GM19452 (cell line): ENCODE results near the gene PNPLA8.
"Not testable (repeated sequence)": the region's sequence is repeated elsewhere in the genome, so short reads cannot be mapped to it uniquely, and the experiment has no call there.

Experiments used
- ATAC-seq: cut with Tn5 transposase; IDR thresholded peaks from one replicate; pipeline ENCODE4 v1.9.1; 2021; ENCODE audit not compliant: unreplicated experiment

Gene PNPLA8

GRCh38 chr7:108529341-108529740 lies 3.4 kb upstream of the PNPLA8 start:
- no peak for ATAC-seq

- no peak for ATAC-seq
Measured at GRCh38 chr7:108528183-108528712, 2.3 kb upstream of the PNPLA8 start.

DNA sequence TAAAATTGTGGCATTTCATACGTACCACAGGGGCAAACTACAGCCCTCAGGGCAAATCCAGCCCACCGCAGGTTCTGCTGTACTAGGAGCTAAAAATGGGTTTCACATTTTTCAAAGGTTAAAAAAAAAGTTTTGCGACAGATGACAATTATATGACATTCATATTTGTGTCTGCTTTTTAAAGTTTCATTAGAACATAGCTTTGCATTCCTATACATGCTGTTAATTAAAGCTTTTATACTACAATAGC lies 758 bp upstream of the PNPLA8 start:
- ATAC-seq = no peak

DNA sequence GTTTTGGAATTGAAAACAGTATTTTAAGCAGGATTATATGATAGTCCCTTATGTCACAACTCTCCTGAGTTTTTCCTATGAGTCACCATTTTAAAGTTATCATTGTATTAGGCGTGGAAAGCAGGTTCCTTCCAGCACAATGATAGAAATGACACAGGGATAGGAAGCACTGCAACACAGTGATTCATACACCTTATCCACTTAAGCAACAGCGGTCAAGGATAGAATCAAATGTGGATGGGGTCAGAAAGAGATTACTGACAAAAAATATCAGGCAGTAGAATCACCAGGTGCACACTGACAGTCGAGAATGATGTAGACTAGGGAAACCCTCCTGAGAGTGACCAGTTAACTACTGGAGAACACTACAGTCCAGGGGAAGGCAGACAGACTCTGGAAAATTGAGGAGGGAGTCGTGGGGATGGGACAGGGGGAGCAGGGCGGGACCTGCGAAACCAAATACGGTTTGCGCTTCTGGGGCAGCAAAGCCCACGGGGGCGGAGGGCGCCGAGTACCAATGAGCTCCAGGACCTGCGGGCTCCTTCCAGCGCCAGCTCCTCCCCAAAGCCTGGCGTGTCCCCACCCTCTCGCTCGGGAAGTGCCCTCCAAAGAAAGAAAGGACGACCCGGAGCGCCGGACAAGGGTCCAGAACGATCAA lies 479 bp downstream of the PNPLA8 start:
- peak; percentile 48 for ATAC-seq

GRCh38 chr7:108522780-108523179 lies 3.2 kb downstream of the PNPLA8 start:
- no peak for ATAC-seq

DNA sequence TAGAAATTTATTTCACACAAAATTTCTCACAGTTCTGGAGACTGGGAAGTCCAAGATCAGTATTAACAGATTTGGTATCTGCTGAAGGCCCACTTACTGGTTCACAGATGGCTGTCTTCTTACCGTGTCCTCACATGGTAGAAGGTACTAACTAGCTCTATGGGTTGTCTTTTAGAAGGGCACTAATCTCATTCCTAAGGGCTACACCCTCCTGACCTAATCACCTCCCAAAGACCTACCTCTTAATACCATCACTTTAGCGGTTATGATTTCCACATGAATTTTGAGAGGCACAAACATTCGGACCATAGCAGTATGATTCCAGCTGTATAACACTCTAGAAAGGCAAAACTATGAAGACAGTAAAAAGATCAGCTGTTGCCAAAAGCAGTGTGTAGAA lies 8.0 kb downstream of the PNPLA8 start:
- no peak for ATAC-seq

DNA sequence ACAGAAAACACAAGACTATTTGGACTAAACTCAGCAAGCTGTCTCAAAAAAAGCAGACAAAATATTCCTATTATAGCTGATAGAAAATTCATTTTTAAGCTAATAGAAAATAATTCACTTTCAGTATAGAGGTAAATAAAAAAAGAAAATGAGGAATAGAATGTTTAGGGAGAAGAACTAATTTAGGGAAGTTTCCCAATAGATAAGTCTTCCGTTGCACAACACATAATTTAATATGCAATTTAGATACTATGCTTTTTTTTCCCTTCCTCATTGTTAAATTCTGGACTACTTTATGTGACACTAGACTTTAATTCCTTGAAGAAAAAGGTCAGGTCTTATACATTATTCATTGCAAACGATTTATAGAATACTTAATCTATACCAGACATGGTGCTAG lies 10.3 kb downstream of the PNPLA8 start:
- ATAC-seq = no peak

- ATAC-seq = no peak
Measured at GRCh38 chr7:108515013-108515412, 10.9 kb downstream of the PNPLA8 start.

DNA sequence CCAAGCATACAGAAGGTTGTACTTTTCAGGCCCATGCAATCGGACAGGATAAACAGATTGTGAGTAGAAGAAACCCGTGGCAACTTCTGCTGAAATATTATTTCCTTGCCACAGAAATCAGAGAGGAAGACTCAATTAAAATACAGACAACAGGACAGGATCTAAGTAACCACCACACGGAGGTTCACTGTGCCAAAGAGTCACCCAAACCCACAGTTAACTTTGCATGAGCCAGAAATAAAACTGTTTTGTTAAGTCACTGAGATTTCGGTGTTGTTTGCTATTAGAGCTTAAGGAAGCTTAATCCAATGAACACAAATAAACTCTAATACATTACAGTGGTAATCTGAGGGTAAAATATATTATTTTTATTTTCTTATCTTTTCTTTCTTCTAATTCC lies 14.0 kb downstream of the PNPLA8 start:
- no peak for ATAC-seq

DNA sequence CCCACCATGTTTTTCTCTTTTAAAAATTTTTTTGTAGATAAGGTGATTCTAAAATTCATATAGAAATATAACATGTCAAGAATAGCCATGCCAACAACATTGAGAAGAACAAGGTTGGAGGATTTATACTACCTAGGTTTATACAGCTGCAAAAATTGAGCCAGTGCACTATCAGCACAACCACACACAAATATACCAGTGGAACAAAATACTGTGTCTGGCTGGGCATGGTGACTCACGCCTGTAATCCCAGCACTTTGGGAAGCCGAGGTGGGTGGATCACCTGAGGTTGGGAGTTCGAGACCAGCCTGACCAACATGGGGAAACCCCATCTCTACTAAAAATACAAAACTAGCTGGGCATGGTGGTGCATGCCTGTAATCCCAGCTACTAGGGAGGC lies 21.4 kb downstream of the PNPLA8 start:
- not testable (repeated sequence) for ATAC-seq

GRCh38 chr7:108503112-108504026 lies 22.6 kb downstream of the PNPLA8 start:
- peak; percentile 97 for ATAC-seq

DNA sequence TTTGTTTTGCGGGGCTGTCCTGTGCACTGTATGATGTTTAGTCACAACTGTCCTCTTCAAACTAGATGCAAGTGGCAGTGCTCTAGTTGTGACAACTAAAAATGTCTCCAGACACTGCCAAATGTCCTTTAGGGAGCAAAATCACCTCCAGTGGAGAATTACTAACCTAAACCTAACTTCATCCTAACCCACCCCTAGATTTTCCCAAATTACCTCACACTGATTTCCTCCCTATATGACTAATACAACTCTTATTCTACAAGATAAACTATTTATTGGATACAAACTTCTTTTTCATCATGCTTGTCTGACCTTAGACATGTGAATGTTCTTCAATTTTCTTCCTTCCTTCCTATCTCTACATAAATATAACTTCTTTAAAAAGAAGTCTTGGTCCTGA lies 26.4 kb downstream of the PNPLA8 start:
- no peak for ATAC-seq

- no peak for ATAC-seq
Measured at GRCh38 chr7:108498481-108498880, 27.5 kb downstream of the PNPLA8 start.

DNA sequence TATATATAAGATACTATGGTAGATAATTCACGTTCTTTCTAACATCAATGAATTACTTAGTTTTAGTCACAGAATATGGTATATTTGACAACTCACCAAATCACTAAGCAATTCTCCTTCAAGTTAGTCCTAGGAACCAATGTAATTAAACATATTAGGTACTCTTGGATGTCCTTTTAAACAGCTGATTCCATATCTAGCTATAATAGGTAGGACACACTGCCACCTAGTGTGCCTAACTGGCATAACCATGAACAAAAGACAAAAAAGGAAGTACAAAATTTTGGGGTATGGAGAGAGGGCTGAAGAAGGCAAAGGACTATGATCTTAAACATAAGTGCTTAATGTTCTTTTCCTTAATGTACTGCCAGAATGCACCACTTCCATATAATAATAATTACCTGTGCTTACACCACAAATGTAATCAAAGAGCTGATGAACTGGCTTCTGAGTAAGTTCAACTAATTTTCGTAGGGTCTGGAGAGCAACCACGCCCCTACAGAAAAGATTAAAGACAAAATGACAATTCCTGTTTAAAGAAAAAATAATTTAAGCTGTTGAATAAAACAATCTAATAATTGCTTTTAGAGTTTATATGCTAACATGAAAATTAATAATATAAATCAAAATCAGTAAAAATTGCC lies 28.7 kb downstream of the PNPLA8 start:
- peak; percentile 84 for ATAC-seq

- ATAC-seq = no peak
Measured at GRCh38 chr7:108492742-108493141, 33.2 kb downstream of the PNPLA8 start.

GRCh38 chr7:108488768-108489538 lies 37.0 kb downstream of the PNPLA8 start:
- ATAC-seq = no peak

- no peak for ATAC-seq
Measured at GRCh38 chr7:108487646-108488045, 38.3 kb downstream of the PNPLA8 start.

GRCh38 chr7:108486291-108486966 lies 39.5 kb downstream of the PNPLA8 start:
- ATAC-seq = no peak

- ATAC-seq = no peak
Measured at GRCh38 chr7:108484137-108484536, 41.8 kb downstream of the PNPLA8 start.

- no peak for ATAC-seq
Measured at GRCh38 chr7:108480311-108480710, 45.6 kb downstream of the PNPLA8 start.

DNA sequence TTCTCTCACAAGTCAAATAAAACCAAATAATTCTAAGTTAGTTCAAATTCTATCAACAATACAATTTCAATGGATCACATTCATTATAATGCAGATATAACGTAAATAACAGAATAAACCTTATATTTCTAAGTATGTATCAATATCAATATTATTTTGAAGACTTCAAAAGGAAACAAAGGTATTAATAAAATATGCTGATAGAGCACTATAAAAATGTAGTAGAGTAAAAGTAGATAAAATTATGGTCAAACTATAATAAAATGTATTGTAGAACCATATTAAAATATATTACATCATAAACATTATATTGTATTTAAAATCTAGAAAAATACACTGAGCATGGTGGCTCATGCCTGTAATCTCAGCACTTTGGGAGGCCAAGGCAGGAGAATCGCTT lies 46.2 kb downstream of the PNPLA8 start:
- ATAC-seq = no peak
